HepG2 (cell line): ENCODE data around the gene FUCA1. TPM values are rescaled to one million over a fixed set of nuclear protein-coding genes. Genes with fewer than 3 reads are reported as not detected.

Source experiments
- ATAC-seq: fragments of 200-7000 bp; cut with Tn5 transposase; 3 replicates; pipeline ENCODE4 v1.9.1; 2020; ENCODE audit warnings: mild to moderate bottlenecking, moderate library complexity
- BruUV-seq: library from RNA; stranded (reverse); fragments of 400-500 nt; replicated peaks from 2 replicates; lab custom pipeline; 2021; lab: Mats Ljungman, UMichigan
- CTCF ChIA-PET: fragments of 300-600 bp; formaldehyde crosslinking; extraction: SDS; loops from one replicate; lab custom pipeline; 2021; ENCODE audit warnings: low total read pairs, inconsistent platforms, low intra/inter-chr PET ratio; lab: Yijun Ruan, JAX
- POLR2A ChIA-PET: fragments of 350-600 bp; sonication (Branson Sonifier 250); formaldehyde crosslinking; loops from one replicate; lab custom pipeline; 2020; ENCODE audit warnings: antibody characterized with exemption, inconsistent platforms; lab: Yijun Ruan, JAX
- DNase-seq: peaks from one replicate; pipeline ENCODE4 v3.0.0-alpha.2; 2015; ENCODE audit warnings: low spot score
- FAIRE-seq: peaks from 3 replicates; lab custom pipeline; 2011; peaks lifted over from hg19 to GRCh38; lab: Jason Lieb, UNC
- H2AFZ ChIP-seq: one replicate; pipeline ENCODE4 v1.6.1; 2011; ENCODE audit warnings: low read length, inconsistent platforms
- H3K27ac ChIP-seq: fragments of 300-600 bp; 3 replicates; pipeline ENCODE4 v1.8.0; 2011; ENCODE audit warnings: mixed run types, mild to moderate bottlenecking, mixed read lengths, low read length, inconsistent platforms; ENCODE audit not compliant: insufficient read depth; ENCODE audit errors: extremely low read length
- H3K27me3 ChIP-seq, 2 experiments: fragments of 200-600 bp in 1 of 2; 2 replicates in 1 of 2; 3 replicates in 1 of 2; pipeline versions ENCODE4 v1.6.0 to v1.8.0; 2011; ENCODE audit warnings: low read length in 2 of 2, mild to moderate bottlenecking in 2 of 2, moderate library complexity in 2 of 2, inconsistent platforms in 1 of 2; ENCODE audit not compliant: insufficient read depth in 2 of 2, control insufficient read depth in 1 of 2
- H3K36me3 ChIP-seq, 2 experiments: fragments of 200-600 bp in 1 of 2; replicated peaks in 1 of 2; 2 replicates in 1 of 2; 3 replicates in 1 of 2; pipeline versions ENCODE4 v1.5.1 to v1.8.0; 2011; ENCODE audit warnings: low read length in 2 of 2, inconsistent platforms in 1 of 2; ENCODE audit not compliant: insufficient read depth in 2 of 2, control insufficient read depth in 1 of 2
- H3K4me1 ChIP-seq: 2 replicates; pipeline ENCODE4 v1.5.1; 2012; ENCODE audit warnings: low read length, inconsistent platforms; ENCODE audit not compliant: insufficient read depth
- H3K4me2 ChIP-seq: 2 replicates; pipeline ENCODE4 v1.6.0; 2011; ENCODE audit warnings: low read depth, low read length, inconsistent platforms
- H3K4me3 ChIP-seq, 3 experiments: fragments of 200-600 bp in 1 of 3; sonication (generic), shearing (Covaris generic) in 1 of 3; replicated peaks in 1 of 3; 2 replicates each; pipeline ENCODE4 v1.5.1; 2011 to 2016; ENCODE audit warnings: low read length in 3 of 3, inconsistent platforms in 2 of 3, low read depth in 2 of 3, mild to moderate bottlenecking in 2 of 3, control low read depth in 1 of 3, mixed read lengths in 1 of 3; ENCODE audit not compliant: insufficient read depth in 1 of 3
- H3K79me2 ChIP-seq: one replicate; pipeline ENCODE4 v1.6.1; 2011; ENCODE audit warnings: low read length, inconsistent platforms; ENCODE audit not compliant: insufficient read depth
- H3K9ac ChIP-seq: 2 replicates; pipeline ENCODE4 v1.6.0; 2011; ENCODE audit warnings: mild to moderate bottlenecking, low read depth, low read length, inconsistent platforms; ENCODE audit not compliant: insufficient read depth
- H3K9me3 ChIP-seq: 2 replicates; pipeline ENCODE4 v1.5.1; 2012; ENCODE audit warnings: mild to moderate bottlenecking, low read length
- H4K20me1 ChIP-seq: 2 replicates; pipeline ENCODE4 v1.6.0; 2011; ENCODE audit warnings: inconsistent platforms, mild to moderate bottlenecking, low read length, moderate library complexity; ENCODE audit not compliant: insufficient read depth
- ARID4A ChIP-seq: sonication (generic); formaldehyde crosslinking; IDR thresholded peaks from 2 replicates; pipeline ENCODE4 v1.5.0; 2020; ENCODE audit warnings: mild to moderate bottlenecking, missing genetic modification reagents, borderline replicate concordance
- CTCF ChIP-seq: sonication (generic); formaldehyde crosslinking; IDR thresholded peaks from 2 replicates; pipeline ENCODE4 v1.5.0; 2020; ENCODE audit warnings: mild to moderate bottlenecking, missing genetic modification reagents, moderate library complexity
- MYPOP ChIP-seq: sonication (generic); formaldehyde crosslinking; IDR thresholded peaks from 2 replicates; pipeline ENCODE4 v1.8.1; 2023; ENCODE audit warnings: mild to moderate bottlenecking, moderate library complexity, missing genetic modification reagents
- NBN ChIP-seq: fragments of 450-650 bp; conservative IDR thresholded peaks from 2 replicates; pipeline ENCODE4 v1.6.1; 2017
- RAD21 ChIP-seq: fragments of 450-650 bp; formaldehyde crosslinking; IDR thresholded peaks from 2 replicates; pipeline ENCODE4 v1.5.0; 2020; ENCODE audit warnings: mild to moderate bottlenecking
- ZMYM4 ChIP-seq: sonication (generic); formaldehyde crosslinking; IDR thresholded peaks from 2 replicates; pipeline ENCODE4 v1.8.1; 2023; ENCODE audit warnings: mild to moderate bottlenecking, missing genetic modification reagents
- ZNF652 ChIP-seq: IDR thresholded peaks from 2 replicates; pipeline ENCODE4 v1.6.1; 2016; ENCODE audit warnings: low read depth, borderline replicate concordance
- WGBS: methylation state at CpG from one replicate; pipeline ENCODE4 v1.1.6; 2017; ENCODE audit warnings: low lambda C conversion rate; 5-methylcytosine and 5-hydroxymethylcytosine counted together
- in situ Hi-C: cut with HindIII; loops from 2 replicates; pipeline ENCODE4 v1.10.0; 2017; ENCODE audit warnings: low pct_unique_long_range_greater_than_20kb; ENCODE audit not compliant: extremely low pct_ligation_motif_present
- intact Hi-C: fragments of 100-400 bp; cut with micrococcal nuclease; formaldehyde crosslinking; loops from one replicate; pipeline ENCODE4 v1.10.0; 2022; ENCODE audit not compliant: unreplicated experiment
- polyA plus RNA-seq, 8 experiments: library from polyadenylated mRNA; depleted of rRNA in 3 of 8; stranded (reverse) in 7 of 8; unstranded in 1 of 8; fragments of >200 nt; fragmentation: Illumina TruSeq in 4 of 8; extraction: Trizol in 4 of 8; gene quantifications; 2 replicates each; pipeline versions ENCODE4 v1.2.1 to v1.2.3, GENCODE V29; 2011 to 2016; ENCODE audit warnings: low read depth in 4 of 8, missing spikeins in 1 of 8, mixed read lengths in 1 of 8; ENCODE audit not compliant: insufficient read depth in 1 of 8
- total RNA-seq, 5 experiments: library from RNA; depleted of rRNA; stranded (reverse); fragments of >200 nt; fragmentation: Illumina TruSeq; extraction: Trizol; gene quantifications; 2 replicates each; pipeline ENCODE4 v1.2.3, GENCODE V29; 2016; ENCODE audit warnings: low read depth in 1 of 5

The FUCA1 gene
- total and polyA plus RNA-seq, 2 of the 13 experiments (the other 11 are each of a cell fraction or from before 2014, with no cell fraction given) = 32.7 to 33.6 TPM

GRCh38 chr1:23804183-23804835 is 63.8 kb downstream of the FUCA1 start:
- CTCF ChIA-PET = interaction anchor here (0.6 kb wide), 2 partner anchors 64 kb away, joined by 3 read pairs; partner anchors contain the start of gene FUCA1
- WGBS = 80% methylated on average over 7 of the region's 7 CpGs
- peaks cover 62% of the 10 kb centered on the region for H3K4me1 ChIP-seq
- in situ Hi-C loops (no loop called here), intact Hi-C loops (loop anchor here (5.0 kb wide), 1 partner anchor 63 kb away; the partner anchor contains the start of gene FUCA1)
- DNase-seq (no peak), ATAC-seq (no peak), FAIRE-seq (peak; percentile 4)
- H3K27ac ChIP-seq = peak overlapping the region; percentile 3
- H3K9ac ChIP-seq = no peak overlapping the region
- no TSS peak for BruUV-seq
- no peak overlapping the region for H3K4me2 ChIP-seq
- H4K20me1 ChIP-seq = no peaks in the 10 kb centered on the region
- POLR2A ChIA-PET = interaction anchor here (0.8 to 10.9 kb wide), 3 partner anchors 20 to 27 kb away, joined by 4 to 154 read pairs (median 4); partner anchors contain the start of genes HMGCL and PITHD1
- peaks cover 0 to 2% of the 10 kb centered on the region in 2 experiments; a peak in 2 of 5 replicates for H3K36me3 ChIP-seq
- no peaks in the 10 kb centered on the region for H3K9me3 ChIP-seq
- TF ChIP-seq MYPOP (no peak), CTCF (CRISPR knock-in tag) (peak; percentile 36), RAD21 (0 out of 2 replicates have a peak, but pooled peaks have one; percentile 19), ZNF652 (no peak), ZMYM4 (CRISPR knock-in tag) (0 out of 2 replicates have a peak, but pooled peaks have one; percentile 26), ARID4A (peak; percentile 24; the same call in 1 of the 2 replicates), NBN (no peak)
- H3K27me3 ChIP-seq = no peaks in the 10 kb centered on the region; a peak in 1 of 5 replicates
- H3K79me2 ChIP-seq = peaks cover 6% of the 10 kb centered on the region
- H2AFZ ChIP-seq = no peak overlapping the region
- H3K4me3 ChIP-seq = no peak overlapping the region
